HG02852 (cell line): ENCODE measurements around the gene TRIM62.

Experiments used
- ATAC-seq: cut with Tn5 transposase; IDR thresholded peaks from one replicate; pipeline ENCODE4 v1.9.1; 2021; ENCODE audit warnings: mild to moderate bottlenecking, moderate library complexity; ENCODE audit not compliant: unreplicated experiment

The TRIM62 gene

DNA sequence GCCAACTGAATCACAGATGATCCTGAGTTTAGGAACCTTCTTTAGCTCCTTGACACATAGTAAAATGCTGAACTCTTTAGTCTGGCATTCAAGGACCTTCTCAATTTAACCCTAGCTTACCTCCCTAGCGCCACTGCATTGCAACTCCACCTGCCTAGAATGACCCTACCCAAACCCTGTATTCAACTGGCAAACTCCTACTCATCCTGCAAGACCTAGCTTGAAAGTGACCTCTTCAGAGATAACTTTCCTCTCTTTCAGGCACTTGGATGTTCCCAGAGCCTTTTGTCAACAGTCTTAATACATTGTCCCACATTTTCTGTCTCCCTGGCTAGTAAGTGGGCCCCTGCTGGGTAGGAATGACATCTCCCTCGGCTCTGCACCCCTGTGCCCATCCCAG lies 19.7 kb downstream of the TRIM62 start:
- no peak for ATAC-seq

DNA sequence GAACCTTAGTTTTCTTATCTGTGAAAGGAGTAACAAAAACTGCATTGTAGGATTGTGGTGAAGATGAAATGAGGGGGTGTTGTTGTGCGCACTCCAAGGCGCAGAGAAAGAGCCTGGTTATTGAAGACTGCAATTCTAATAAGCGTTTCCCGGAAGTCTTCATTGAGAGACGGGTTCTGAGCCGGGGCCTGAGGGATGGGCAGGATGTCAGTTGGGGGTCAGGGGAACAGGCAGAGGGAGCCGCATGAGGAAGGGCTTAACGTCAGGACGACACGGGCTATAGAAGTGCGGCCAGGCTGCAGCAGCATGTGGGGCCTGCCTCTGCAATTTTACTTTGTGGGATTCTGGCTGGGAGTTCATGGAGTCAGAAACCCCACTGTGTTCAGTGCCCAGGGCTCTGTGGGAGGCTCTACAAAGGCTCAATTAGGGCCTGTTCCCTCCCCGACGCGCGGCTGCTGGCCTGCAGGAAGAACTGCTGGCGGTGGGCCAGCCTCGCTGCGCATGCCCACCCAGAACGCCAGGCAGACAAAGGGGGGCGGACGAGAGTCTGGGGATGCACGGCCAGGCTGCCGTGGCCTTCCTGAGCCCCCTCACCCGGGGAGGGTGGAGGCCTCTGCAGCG lies 20.7 kb downstream of the TRIM62 start:
- no peak for ATAC-seq

DNA sequence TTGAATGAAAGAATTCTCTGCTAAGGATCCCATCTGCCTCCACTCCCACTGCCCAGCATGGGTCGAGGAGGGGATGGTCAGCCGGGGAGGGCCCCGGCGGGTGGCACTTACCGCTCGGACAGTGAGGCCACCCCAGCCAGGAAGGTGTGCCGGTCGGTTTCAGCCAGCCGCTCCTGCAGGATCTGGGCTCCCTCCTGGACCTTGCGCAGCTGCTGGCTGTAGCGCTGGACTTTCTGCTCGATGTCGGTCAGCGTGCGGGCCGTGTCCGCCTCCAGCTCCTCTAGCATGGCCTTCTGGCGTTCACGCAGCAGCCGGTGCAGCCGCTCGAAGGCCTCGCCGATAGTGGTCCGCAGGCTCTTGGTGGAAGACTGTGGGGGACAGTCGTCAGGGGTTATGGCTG lies 22.3 kb downstream of the TRIM62 start:
- ATAC-seq = no peak

DNA sequence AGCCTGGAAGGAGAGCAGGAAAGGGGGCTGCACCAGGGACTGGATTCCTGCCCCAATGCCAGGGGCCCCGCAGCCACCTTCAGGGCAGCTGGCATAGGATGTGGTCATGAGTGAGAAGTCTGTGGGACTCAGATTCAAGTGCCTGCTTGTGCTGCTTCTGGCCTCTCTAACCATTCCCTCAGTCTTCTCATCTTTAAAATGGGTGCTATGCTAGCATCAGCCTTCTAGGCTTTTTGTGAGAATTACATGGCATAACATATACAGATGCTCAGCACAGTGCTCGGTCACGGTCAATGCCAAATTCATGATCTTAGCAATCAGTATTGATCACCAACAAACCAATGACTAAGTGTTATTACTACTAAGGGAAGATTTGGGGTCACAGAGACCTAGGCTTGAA lies 23.5 kb downstream of the TRIM62 start:
- ATAC-seq = no peak

DNA sequence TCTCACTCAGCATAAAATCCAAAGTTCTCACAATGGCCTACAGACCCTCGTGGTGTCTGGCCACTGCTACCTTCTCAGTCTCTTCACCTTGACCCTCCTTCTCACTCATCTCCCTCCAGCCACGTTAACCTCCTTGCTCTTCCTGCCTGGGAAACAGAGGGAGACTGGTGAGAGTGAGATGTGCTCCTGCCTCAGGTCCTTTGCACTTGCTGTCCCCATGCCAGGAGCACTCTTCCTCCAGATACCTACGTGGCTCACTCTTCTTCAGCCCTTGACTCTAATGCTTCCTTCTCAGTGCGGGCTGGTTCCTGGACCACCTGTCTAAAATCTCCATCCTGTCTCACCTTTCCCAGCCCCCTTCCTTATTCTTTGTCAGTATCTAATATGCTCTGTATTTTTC lies 24.7 kb downstream of the TRIM62 start:
- no peak for ATAC-seq

DNA sequence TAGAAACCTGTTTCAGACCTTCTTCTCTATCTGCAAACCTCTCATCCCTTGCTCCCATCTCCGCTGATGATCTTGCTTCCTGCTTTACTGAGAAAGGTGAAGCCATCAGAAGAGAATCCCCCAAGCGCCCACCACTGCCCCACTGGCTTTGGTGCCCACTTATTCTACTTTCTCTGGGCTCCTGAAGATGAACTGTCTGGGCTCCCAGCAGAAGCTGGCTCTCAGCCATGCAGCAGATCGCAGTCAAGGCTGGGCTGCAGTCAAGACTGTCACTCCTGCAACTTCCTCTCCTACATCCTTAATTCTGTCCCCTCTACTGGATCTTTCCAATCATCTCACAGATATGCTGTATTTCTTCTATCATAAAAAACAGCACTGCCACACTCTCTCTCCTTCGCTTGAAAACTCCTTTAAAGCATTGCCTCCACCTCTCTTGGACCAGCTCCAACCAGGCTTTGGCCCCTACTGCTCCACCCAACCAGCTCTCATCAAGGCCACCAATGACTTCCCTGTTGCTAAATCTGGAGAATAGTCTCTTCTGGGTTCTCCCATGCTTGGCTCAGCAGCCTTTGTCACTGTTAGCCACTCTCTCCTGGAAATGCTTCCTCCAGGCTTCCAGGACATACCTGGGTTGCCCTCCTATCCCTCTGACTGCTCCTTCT lies 25.8 kb downstream of the TRIM62 start:
- ATAC-seq = no peak

DNA sequence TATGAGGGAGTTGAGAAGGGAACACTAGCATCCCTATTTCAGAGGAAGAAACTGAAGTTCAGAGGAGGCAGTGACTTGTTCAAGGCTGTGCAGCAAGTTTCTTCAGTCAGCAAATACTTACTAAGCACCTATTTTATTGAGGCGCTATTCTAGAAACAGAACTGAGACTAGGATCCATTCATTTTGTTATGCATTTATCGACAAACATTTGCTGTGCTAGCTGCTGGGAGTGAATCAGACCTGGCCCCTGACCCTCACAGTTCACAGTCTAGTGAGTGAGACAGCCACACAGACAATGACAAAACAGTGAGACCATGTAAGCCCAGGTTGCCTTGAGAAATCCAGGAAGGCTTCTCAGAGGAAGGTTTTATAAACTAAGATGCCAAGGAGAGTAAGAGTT lies 28.2 kb downstream of the TRIM62 start:
- no peak for ATAC-seq

DNA sequence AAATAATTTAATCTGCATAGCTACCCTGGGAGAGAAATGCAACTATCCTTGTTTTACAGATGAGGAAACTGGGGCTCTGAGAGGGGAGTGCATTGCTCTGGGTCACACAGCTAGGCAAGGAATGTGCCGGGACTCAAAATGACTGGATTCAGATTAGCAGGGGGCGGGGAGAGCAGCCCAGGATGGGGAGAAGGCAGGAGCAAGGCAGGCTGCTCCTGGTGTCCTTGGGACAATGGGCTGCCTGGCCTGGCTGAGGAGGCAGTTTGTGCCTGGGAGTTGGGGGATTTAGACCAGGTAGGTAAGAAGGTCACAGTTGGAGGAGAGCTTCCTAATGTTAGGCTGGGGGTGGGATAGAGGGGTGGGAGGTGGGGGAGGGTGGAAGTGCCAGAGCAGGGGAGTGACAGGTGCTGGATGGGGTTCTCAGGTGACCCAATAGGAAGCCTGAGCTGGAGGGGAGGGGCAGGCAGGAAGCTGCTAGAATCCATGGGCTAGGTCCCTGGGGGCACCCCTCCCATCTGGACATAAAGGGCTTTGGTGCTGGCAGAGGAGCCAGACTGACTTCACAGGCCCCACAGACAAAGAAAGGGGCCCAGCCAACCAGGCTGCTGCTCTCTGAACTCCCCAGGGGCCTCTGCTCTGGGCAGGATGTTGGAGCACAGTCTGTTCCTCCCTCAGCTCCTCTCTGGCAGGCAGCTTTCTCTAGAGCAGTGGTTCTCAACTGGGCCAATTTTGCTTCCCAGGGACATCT lies 29.0 kb downstream of the TRIM62 start:
- no peak for ATAC-seq

DNA sequence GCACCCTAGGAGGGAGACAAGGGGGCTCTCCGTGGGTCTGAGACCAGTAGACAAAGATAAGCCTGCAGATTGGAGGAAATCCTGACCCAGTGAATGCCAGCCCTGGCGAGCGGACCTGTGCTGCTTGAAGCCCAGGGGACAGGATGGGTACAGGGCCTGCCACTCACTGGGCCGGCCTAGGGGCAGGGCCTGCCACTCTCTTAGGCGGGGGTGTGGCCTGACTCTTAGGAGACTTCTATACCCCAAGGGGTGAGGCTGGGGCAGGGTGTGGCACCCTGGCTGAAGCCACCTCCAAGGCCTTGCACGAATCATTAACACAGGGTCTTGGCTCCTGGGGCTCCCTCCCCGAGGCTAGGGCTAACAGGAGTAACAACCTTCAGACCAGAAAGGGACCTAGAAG lies 30.7 kb downstream of the TRIM62 start:
- ATAC-seq = no peak

DNA sequence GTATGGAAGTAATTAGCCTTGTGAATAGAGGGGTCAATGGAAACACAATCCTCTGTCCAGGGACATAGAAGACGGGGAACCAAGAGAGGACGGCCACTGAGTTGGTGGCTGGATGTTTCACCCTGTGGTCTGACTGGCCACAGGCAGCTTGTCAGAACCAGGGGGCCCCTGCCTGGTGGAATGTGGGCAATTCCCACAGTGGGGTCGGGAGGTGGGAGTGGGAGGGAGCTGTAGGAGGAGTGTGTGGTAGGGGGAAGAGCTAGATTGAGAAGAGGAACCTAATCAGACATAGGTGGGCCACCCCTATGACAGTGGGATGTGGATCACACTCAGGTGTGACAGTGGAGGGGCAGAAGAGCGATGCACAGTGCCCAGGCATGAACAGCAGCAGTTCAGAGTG lies 31.3 kb downstream of the TRIM62 start:
- ATAC-seq = no peak

DNA sequence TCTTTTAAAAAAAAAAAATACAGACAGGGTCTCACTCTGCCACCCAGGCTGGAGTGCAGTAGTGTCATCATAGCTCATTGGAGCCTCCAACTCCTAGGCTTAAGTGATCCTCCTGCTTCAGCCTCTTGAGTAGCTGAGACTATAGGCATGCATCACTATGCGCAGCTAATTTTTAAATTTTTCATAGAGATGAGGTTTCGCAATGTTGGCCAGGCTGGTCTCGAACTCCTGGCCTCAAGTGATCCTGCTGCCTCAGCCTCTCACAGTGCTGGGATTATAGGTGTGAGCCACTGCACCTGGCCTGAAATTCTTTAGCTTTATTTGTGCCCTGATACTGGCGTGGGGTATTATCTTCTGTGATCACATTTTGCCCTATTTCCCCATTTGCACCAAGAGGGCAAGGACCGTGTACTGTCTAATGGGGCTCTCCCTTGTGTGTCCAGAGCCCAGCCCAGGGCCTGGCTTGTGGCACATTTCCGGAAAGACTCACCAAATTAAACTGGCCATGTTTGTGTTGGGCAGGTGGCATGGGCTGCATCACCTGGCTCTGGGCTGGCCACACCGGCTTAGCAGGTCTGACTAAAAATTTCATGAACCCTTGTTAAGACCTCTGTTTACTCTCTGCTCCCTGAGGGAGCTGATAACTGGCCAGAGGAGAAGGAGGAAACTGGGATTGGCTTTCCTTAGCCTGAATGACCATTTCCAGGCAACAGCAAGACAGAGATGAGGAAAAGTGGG lies 32.2 kb downstream of the TRIM62 start:
- ATAC-seq = no peak

DNA sequence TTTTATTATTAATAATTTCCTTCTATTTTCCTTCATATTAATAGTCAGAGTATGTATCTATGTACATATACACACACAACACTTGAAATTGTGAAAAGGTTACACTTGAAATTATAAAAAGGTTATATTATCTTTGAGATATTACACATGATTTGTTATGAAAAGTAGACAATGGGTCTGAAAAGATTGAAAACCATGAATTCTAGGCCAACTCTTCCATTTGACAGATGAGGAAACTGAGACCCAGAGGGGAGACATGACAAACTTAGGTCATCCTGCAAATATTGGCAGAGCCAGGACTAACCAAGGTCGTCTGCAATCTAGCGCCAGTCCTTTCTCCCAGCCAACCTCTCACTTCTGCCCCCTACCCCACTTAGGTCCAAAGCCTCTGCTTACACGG lies 33.2 kb downstream of the TRIM62 start:
- ATAC-seq = no peak

DNA sequence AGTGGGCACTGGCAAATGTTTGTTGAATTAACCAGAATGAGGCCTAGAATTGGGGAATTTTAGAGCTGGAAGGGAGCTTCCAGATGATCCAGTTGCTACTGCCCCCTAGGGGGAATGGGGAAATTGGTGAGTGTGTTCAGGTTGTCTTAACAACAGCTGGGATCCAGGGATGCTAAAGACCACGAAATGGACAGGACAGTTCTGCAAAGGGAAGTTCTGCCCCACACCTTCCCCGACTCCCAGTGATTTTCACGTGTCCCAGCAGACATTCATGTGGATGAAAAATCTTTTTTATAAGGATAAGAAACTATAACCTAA lies 33.9 kb downstream of the TRIM62 start:
- ATAC-seq = no peak

DNA sequence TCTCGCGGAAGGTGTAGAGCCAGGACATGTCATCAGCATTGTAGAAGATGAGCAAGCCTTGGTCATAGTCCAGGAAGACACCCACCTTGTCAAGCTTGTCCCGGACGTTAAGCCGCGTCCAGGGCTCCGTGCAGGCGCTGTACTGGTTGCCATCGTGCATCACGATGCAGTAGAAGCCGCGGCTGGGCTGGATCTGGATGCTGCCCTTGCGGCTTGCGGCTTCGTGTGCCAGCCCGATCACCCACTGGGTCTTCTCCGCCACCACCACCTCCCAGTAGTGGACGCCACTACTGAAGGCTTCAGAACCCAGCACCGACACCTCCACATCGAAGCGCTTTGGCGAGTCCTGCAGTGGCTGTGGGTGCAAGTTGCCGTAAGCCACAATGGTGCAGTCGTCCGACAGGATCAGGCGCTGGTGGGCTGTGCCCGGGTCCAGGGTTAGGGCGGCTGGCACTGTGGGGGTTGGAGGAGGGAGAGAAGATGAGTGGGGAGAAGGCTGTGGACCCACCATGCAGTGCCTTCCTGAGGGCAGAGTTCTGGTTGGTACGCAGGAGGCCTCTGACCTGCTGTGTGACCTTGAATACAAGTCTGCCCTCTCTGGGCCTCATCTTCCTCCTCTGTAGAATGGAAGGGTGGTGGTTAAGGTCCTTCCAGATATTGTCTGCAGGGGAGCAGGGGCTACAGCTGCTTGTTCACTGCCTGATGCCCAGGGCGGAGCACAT lies 34.4 kb downstream of the TRIM62 start:
- ATAC-seq = no peak

DNA sequence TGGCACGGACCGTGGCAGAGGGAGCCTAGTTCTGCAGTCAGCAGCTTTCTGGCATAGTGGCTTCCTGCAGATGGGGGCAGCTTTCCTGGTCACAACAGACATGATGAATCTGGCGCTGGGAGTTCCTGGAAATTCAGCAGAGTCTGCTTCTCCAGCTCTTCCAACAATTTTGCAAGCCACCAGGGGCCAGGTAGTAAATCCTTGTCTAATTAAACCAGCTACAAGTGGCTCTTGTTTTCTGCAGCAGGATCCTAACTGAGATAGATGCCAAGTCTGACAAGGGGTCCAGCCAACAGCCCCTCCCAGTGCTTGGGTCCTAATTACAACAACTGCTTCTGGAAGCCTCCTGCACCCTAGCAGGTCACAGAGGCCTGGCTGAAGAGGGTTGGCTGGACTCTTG lies 35.8 kb downstream of the TRIM62 start:
- ATAC-seq = no peak

DNA sequence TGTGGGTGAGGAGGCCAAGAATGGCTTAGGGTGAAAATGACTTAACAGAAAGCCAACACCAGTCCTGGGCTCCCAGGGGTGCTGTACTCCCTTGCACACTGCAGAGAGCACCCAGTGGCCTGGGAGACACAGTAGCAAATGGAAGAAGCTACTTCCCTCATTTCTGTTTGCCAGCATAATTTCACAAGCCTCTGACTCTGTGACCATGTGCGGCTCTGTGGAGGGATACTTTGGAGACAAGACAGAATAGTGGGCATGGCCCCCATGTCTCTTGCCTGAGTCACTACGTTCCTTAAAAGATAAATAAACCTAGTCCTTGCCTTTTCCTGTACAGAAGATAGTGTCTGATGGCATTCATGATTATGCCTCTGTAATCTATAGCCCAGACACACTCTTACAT lies 38.1 kb downstream of the TRIM62 start:
- ATAC-seq = no peak

DNA sequence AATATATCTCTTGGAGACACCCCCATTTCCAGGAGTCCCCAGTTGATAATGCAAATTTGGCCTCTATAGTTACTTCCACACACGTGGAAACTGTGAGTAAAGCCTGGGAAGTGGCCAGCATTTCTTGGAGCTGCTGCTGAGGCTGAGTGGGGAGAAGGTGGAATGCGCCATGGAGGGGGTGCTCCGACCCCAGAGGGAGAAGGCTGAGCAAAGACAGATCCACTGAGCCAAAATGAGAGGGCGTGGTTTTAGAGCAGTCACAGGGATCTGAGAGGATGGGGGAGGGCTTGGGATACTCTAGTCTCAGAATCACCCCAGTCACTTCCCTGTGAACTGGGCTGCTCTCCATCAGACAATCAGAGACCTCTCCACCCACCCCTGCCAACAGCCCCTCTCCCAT lies 38.7 kb downstream of the TRIM62 start:
- no peak for ATAC-seq

DNA sequence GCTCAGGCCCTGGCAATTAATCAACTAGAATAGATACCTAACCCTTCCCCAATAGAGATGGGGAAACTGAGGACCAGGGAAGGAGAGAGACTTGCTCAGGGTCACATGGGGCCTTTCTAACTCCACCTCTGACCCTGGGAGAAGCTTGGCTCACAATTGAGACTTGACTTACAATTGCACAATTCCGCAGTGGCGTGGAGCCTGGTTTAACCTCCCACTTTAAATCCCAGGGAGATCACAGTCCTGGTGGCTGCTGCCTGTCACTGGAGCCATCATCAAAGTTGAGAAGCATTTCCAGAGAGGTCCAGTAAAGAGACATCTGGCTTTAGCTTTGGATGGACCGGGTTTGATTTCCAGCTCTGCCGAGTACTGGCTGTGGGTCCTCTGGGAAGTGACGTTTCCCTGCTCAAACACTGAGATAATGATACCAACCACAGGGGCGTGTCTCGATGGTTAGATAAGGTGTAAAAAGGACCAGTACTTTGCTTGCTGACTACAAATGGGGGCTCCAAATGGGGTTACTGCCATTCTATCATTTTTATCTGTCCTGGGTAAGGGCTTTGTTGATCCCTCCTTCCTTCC lies 39.3 kb downstream of the TRIM62 start:
- no peak for ATAC-seq

DNA sequence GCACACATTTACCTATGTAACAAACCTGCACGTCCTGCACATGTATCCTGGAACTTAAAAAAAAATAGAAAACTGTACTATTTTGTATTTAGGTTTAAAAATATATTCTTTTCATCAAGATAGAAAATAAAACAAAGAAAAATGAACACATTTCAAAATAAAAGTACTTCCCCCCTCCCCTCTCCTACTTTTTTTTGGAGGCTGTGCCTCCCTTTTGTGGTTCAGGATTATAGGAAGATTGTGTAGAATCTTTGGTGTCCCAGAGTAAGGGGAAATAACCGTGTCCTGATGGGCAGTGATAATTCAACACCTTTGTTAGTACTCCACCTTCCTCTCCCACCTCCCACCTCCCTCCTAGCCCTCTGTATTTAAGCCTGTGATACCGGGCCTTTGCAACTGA lies 40.1 kb downstream of the TRIM62 start:
- ATAC-seq = no peak

DNA sequence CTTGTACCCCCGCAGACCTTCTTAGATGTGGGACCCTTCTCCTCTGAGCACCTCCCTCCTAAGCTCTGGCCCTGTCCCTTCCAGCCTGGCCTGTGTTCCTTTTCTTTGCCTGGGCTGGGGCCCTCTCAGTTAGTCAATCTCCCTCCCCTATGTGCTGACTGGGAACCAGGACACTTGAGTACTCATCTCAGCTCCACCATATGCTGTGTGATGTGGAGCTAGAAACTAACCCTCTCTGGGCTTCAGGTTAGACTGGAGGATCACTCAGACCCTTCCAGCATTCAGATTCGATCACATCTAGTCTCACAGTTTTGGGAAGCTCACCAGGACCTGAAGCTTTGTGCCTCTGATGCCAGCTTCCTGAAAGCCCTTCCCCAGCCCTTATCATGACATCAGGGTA lies 40.6 kb downstream of the TRIM62 start:
- no peak for ATAC-seq
